ENCODE data around the gene TMEM132D. TPM values are rescaled to one million over a fixed set of nuclear protein-coding genes. Genes with fewer than 3 reads are reported as not detected.

Gene TMEM132D
- total RNA-seq, 1 experiment from 2014 or later, result not detected

GRCh38 chr12:129570796-129571400 lies 332.9 kb downstream of the TMEM132D start:
- Histone ChIP-seq H3K27me3 (ENCODE audit: low read length) (no peaks in the 10 kb centered on the region), H3K4me2 (ENCODE audit: low read depth, low read length, poor library complexity, severe bottlenecking) (no peak overlapping the region), H3K9me2 (replicated peaks; ENCODE audit: insufficient read depth, low read length) (no peaks in the 10 kb centered on the region), H3K4me3 (ENCODE audit: low read length) (no peak overlapping the region), H3K9ac (ENCODE audit: low read length) (no peak overlapping the region), H4K20me1 (ENCODE audit: insufficient read depth, low read depth, low read length) (no peaks in the 10 kb centered on the region), H2AFZ (ENCODE audit: low read length) (no peak overlapping the region), H3K27ac (ENCODE audit: low read length) (no peak overlapping the region), H3K79me2 (ENCODE audit: low read length) (no peaks in the 10 kb centered on the region), H3K9me3 (ENCODE audit: low read length) (peaks cover 4% of the 10 kb centered on the region), H3K4me1 (ENCODE audit: low read length) (no peaks in the 10 kb centered on the region), H3K36me3 (ENCODE audit: insufficient read depth, low read length) (no peaks in the 10 kb centered on the region)
- no peak for DNase-seq

DNA sequence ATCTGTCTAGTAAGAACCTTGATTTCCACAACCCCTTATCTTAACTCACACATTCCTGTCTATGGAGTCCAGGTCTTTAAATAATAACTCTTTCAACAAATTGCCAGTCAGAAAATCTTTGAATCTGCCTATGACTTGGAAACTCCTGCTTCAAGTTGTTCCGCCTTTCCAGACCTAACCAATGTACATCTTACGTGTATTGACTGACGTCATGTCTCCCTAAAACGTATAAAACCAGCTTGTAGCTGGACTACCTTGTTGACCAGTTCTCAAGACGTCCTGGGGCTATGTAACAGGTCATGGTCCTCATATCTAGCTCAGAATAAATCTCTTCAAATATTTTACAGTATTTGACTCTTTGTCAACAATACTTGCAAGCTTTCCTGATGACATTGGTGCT lies 337.0 kb downstream of the TMEM132D start:
- Histone ChIP-seq H3K27me3 (ENCODE audit: low read length) (no peaks in the 10 kb centered on the region), H3K27ac (ENCODE audit: low read length) (no peak overlapping the region), H3K4me2 (ENCODE audit: low read depth, low read length, poor library complexity, severe bottlenecking) (no peak overlapping the region), H3K79me2 (ENCODE audit: low read length) (no peaks in the 10 kb centered on the region), H3K9me2 (replicated peaks; ENCODE audit: insufficient read depth, low read length) (no peaks in the 10 kb centered on the region), H2AFZ (ENCODE audit: low read length) (no peak overlapping the region), H3K9me3 (ENCODE audit: low read length) (peaks cover 4% of the 10 kb centered on the region), H4K20me1 (ENCODE audit: insufficient read depth, low read depth, low read length) (no peaks in the 10 kb centered on the region), H3K4me3 (ENCODE audit: low read length) (no peak overlapping the region), H3K36me3 (ENCODE audit: insufficient read depth, low read length) (no peaks in the 10 kb centered on the region), H3K4me1 (ENCODE audit: low read length) (no peaks in the 10 kb centered on the region), H3K9ac (ENCODE audit: low read length) (no peak overlapping the region)
- DNase-seq, result no peak

GRCh38 chr12:129564768-129565167 lies 339.1 kb downstream of the TMEM132D start:
- Histone ChIP-seq H3K4me2 (ENCODE audit: low read depth, low read length, poor library complexity, severe bottlenecking) (no peak overlapping the region), H3K4me3 (ENCODE audit: low read length) (no peak overlapping the region), H3K4me1 (ENCODE audit: low read length) (no peaks in the 10 kb centered on the region), H3K9me2 (replicated peaks; ENCODE audit: insufficient read depth, low read length) (no peaks in the 10 kb centered on the region), H3K9ac (ENCODE audit: low read length) (no peak overlapping the region), H2AFZ (ENCODE audit: low read length) (no peak overlapping the region), H4K20me1 (ENCODE audit: insufficient read depth, low read depth, low read length) (no peaks in the 10 kb centered on the region), H3K27me3 (ENCODE audit: low read length) (no peaks in the 10 kb centered on the region), H3K9me3 (ENCODE audit: low read length) (peaks cover 4% of the 10 kb centered on the region), H3K36me3 (ENCODE audit: insufficient read depth, low read length) (no peaks in the 10 kb centered on the region), H3K79me2 (ENCODE audit: low read length) (no peaks in the 10 kb centered on the region), H3K27ac (ENCODE audit: low read length) (no peak overlapping the region)
- no peak for DNase-seq

- H3K36me3 ChIP-seq (ENCODE audit: insufficient read depth, low read length), result no peaks in the 10 kb centered on the region
- no peak for DNase-seq
- H3K4me3 ChIP-seq (ENCODE audit: low read length), result no peak overlapping the region
- H3K79me2 ChIP-seq (ENCODE audit: low read length), result no peaks in the 10 kb centered on the region
- H3K27me3 ChIP-seq (ENCODE audit: low read length), result no peaks in the 10 kb centered on the region
- H4K20me1 ChIP-seq (ENCODE audit: insufficient read depth, low read depth, low read length), result no peaks in the 10 kb centered on the region
- no peak overlapping the region for H3K9ac ChIP-seq (ENCODE audit: low read length)
- no peak overlapping the region for H2AFZ ChIP-seq (ENCODE audit: low read length)
- H3K9me3 ChIP-seq (ENCODE audit: low read length), result peaks cover 4% of the 10 kb centered on the region
- no peak overlapping the region for H3K27ac ChIP-seq (ENCODE audit: low read length)
- no peaks in the 10 kb centered on the region for H3K4me1 ChIP-seq (ENCODE audit: low read length)
- no peaks in the 10 kb centered on the region for H3K9me2 ChIP-seq (replicated peaks; ENCODE audit: insufficient read depth, low read length)
- H3K4me2 ChIP-seq (ENCODE audit: low read depth, low read length, poor library complexity, severe bottlenecking), result no peak overlapping the region
These were observed 340.6 kb downstream of the TMEM132D start for GRCh38 chr12:129563266-129563665.

GRCh38 chr12:129561304-129561703 lies 342.5 kb downstream of the TMEM132D start:
- Histone ChIP-seq H2AFZ (ENCODE audit: low read length) (no peak overlapping the region), H3K79me2 (ENCODE audit: low read length) (no peaks in the 10 kb centered on the region), H3K27ac (ENCODE audit: low read length) (no peak overlapping the region), H3K9me2 (replicated peaks; ENCODE audit: insufficient read depth, low read length) (no peaks in the 10 kb centered on the region), H4K20me1 (ENCODE audit: insufficient read depth, low read depth, low read length) (no peaks in the 10 kb centered on the region), H3K4me3 (ENCODE audit: low read length) (no peak overlapping the region), H3K27me3 (ENCODE audit: low read length) (no peaks in the 10 kb centered on the region), H3K4me1 (ENCODE audit: low read length) (no peaks in the 10 kb centered on the region), H3K4me2 (ENCODE audit: low read depth, low read length, poor library complexity, severe bottlenecking) (no peak overlapping the region), H3K9ac (ENCODE audit: low read length) (no peak overlapping the region), H3K9me3 (ENCODE audit: low read length) (no peaks in the 10 kb centered on the region; the same call in 1 of the 2 replicates), H3K36me3 (ENCODE audit: insufficient read depth, low read length) (no peaks in the 10 kb centered on the region)
- no peak for DNase-seq

GRCh38 chr12:129559776-129560175 lies 344.0 kb downstream of the TMEM132D start:
- Histone ChIP-seq H3K27me3 (ENCODE audit: low read length) (no peaks in the 10 kb centered on the region), H3K4me1 (ENCODE audit: low read length) (no peaks in the 10 kb centered on the region), H2AFZ (ENCODE audit: low read length) (no peak overlapping the region), H3K4me2 (ENCODE audit: low read depth, low read length, poor library complexity, severe bottlenecking) (no peak overlapping the region), H3K9me2 (replicated peaks; ENCODE audit: insufficient read depth, low read length) (no peaks in the 10 kb centered on the region), H4K20me1 (ENCODE audit: insufficient read depth, low read depth, low read length) (no peaks in the 10 kb centered on the region), H3K27ac (ENCODE audit: low read length) (no peak overlapping the region), H3K9ac (ENCODE audit: low read length) (no peak overlapping the region), H3K4me3 (ENCODE audit: low read length) (no peak overlapping the region), H3K36me3 (ENCODE audit: insufficient read depth, low read length) (no peaks in the 10 kb centered on the region), H3K79me2 (ENCODE audit: low read length) (no peaks in the 10 kb centered on the region), H3K9me3 (ENCODE audit: low read length) (no peaks in the 10 kb centered on the region; the same call in 1 of the 2 replicates)
- no peak for DNase-seq

DNA sequence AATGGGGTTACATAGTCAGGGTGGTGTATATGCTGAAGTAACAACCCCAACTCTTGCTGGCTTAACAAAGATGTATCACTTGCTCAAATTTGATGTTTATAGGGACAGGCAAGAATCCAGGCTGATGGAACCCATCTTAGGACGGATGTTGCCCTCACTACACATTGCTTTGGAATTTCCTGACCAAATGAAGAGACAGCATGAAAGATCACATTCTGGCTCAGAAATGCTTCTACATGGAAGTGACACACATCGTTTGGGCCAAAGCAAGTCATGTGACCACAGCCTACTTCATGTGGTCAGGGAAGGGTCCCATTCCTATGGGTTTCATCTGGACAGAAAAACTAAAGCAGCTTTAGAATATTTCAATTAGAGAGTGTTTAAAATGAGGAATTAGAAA lies 345.8 kb downstream of the TMEM132D start:
- no peaks in the 10 kb centered on the region for H3K79me2 ChIP-seq (ENCODE audit: low read length)
- H3K4me2 ChIP-seq (ENCODE audit: low read depth, low read length, poor library complexity, severe bottlenecking), result no peak overlapping the region
- peaks cover 3% of the 10 kb centered on the region; the same call in 1 of the 2 replicates for H3K9me3 ChIP-seq (ENCODE audit: low read length)
- H3K9ac ChIP-seq (ENCODE audit: low read length), result no peak overlapping the region
- H4K20me1 ChIP-seq (ENCODE audit: insufficient read depth, low read depth, low read length), result no peaks in the 10 kb centered on the region
- H3K27me3 ChIP-seq (ENCODE audit: low read length), result no peaks in the 10 kb centered on the region
- H3K4me1 ChIP-seq (ENCODE audit: low read length), result no peaks in the 10 kb centered on the region
- H3K36me3 ChIP-seq (ENCODE audit: insufficient read depth, low read length), result no peaks in the 10 kb centered on the region
- H3K4me3 ChIP-seq (ENCODE audit: low read length), result no peak overlapping the region
- no peaks in the 10 kb centered on the region for H3K9me2 ChIP-seq (replicated peaks; ENCODE audit: insufficient read depth, low read length)
- no peak overlapping the region for H3K27ac ChIP-seq (ENCODE audit: low read length)
- no peak for DNase-seq
- H2AFZ ChIP-seq (ENCODE audit: low read length), result no peak overlapping the region

GRCh38 chr12:129556082-129556481 lies 347.7 kb downstream of the TMEM132D start:
- no peaks in the 10 kb centered on the region for H3K4me1 ChIP-seq (ENCODE audit: low read length)
- H3K36me3 ChIP-seq (ENCODE audit: insufficient read depth, low read length), result no peaks in the 10 kb centered on the region
- no peak overlapping the region for H2AFZ ChIP-seq (ENCODE audit: low read length)
- peaks cover 3% of the 10 kb centered on the region; the same call in 1 of the 2 replicates for H3K9me3 ChIP-seq (ENCODE audit: low read length)
- H4K20me1 ChIP-seq (ENCODE audit: insufficient read depth, low read depth, low read length), result no peaks in the 10 kb centered on the region
- no peak for DNase-seq
- H3K4me3 ChIP-seq (ENCODE audit: low read length), result no peak overlapping the region
- H3K27me3 ChIP-seq (ENCODE audit: low read length), result no peaks in the 10 kb centered on the region
- H3K9ac ChIP-seq (ENCODE audit: low read length), result no peak overlapping the region
- no peaks in the 10 kb centered on the region for H3K9me2 ChIP-seq (replicated peaks; ENCODE audit: insufficient read depth, low read length)
- H3K4me2 ChIP-seq (ENCODE audit: low read depth, low read length, poor library complexity, severe bottlenecking), result no peak overlapping the region
- H3K79me2 ChIP-seq (ENCODE audit: low read length), result no peaks in the 10 kb centered on the region
- H3K27ac ChIP-seq (ENCODE audit: low read length), result no peak overlapping the region

All from Karpas-422 (cell line).